CD4-positive, alpha-beta T cell (primary cell): Measurements from ENCODE around the gene PRSS12. TPM values are rescaled to one million over a fixed set of nuclear protein-coding genes. Genes with fewer than 3 reads are reported as not detected.

Experiments used
- ATAC-seq: fragments of 200-7000 bp; cut with Tn5 transposase; one replicate; pipeline ENCODE4 v1.10.0; 2022; ENCODE audit warnings: mild to moderate bottlenecking; ENCODE audit not compliant: poor library complexity
- CTCF ChIA-PET: fragments of 350-600 bp; sonication (Branson Sonifier 250); formaldehyde crosslinking; loops from one replicate; lab custom pipeline; 2021; ENCODE audit warnings: antibody characterized with exemption, inconsistent platforms; lab: Charles Lee
- POLR2A ChIA-PET: fragments of 350-600 bp; sonication (Branson Sonifier 250); formaldehyde crosslinking; loops from one replicate; lab custom pipeline; 2021; ENCODE audit warnings: antibody characterized with exemption, inconsistent platforms; lab: Charles Lee
- DNase-seq, 14 experiments: peaks; one replicate each; pipeline ENCODE4 v3.0.0-alpha.2; 2013 to 2020; ENCODE audit warnings: mixed read lengths in 2 of 14
- H3K27ac ChIP-seq, 2 donors: one replicate each; pipeline versions ENCODE4 v1.5.1 to v1.7.0; 2013; ENCODE audit warnings: low read length in 2 of 2, low read depth in 1 of 2, mild to moderate bottlenecking in 1 of 2
- H3K27me3 ChIP-seq, 2 experiments: 1 replicate in 1 of 2; 2 replicates in 1 of 2; pipeline versions ENCODE4 v1.6.1 to v1.7.0; 2013; ENCODE audit warnings: low read length in 2 of 2, control low read depth in 1 of 2, mild to moderate bottlenecking in 1 of 2, moderate library complexity in 1 of 2; ENCODE audit not compliant: insufficient read depth in 2 of 2, control insufficient read depth in 1 of 2
- H3K36me3 ChIP-seq: one replicate; pipeline ENCODE4 v1.6.1; 2013; ENCODE audit warnings: low read length, control low read depth; ENCODE audit not compliant: insufficient read depth
- H3K4me1 ChIP-seq: one replicate; pipeline ENCODE4 v1.6.1; 2013; ENCODE audit warnings: low read length, control low read depth; ENCODE audit not compliant: insufficient read depth
- H3K4me3 ChIP-seq: one replicate; pipeline ENCODE4 v1.5.1; 2013; ENCODE audit warnings: mild to moderate bottlenecking, low read length, moderate library complexity
- H3K9me3 ChIP-seq, 2 experiments: 1 replicate in 1 of 2; 2 replicates in 1 of 2; pipeline versions ENCODE4 v1.6.1 to v1.7.0; 2013; ENCODE audit warnings: low read length in 2 of 2, mild to moderate bottlenecking in 2 of 2, control low read depth in 1 of 2, moderate library complexity in 1 of 2; ENCODE audit not compliant: control insufficient read depth in 1 of 2, insufficient read depth in 1 of 2
- H3K27ac Mint-ChIP-seq: one replicate; pipeline ENCODE4 v1.8.0; 2020; ENCODE audit warnings: mixed read lengths
- H3K27me3 Mint-ChIP-seq: one replicate; pipeline ENCODE4 v1.8.0; 2021; ENCODE audit warnings: mixed read lengths
- H3K36me3 Mint-ChIP-seq: one replicate; pipeline ENCODE4 v1.8.0; 2021; ENCODE audit warnings: low read depth, mixed read lengths
- H3K4me1 Mint-ChIP-seq: one replicate; pipeline ENCODE4 v1.8.0; 2021; ENCODE audit warnings: low read depth, mixed read lengths
- H3K4me3 Mint-ChIP-seq: one replicate; pipeline ENCODE4 v1.8.0; 2020; ENCODE audit warnings: mild to moderate bottlenecking, mixed read lengths
- H3K9me3 Mint-ChIP-seq: one replicate; pipeline ENCODE4 v1.8.0; 2020; ENCODE audit warnings: mixed read lengths
- CTCF ChIP-seq: fragments of 200-600 bp; IDR thresholded peaks from one replicate; pipeline ENCODE4 v1.8.0; 2022; ENCODE audit warnings: antibody characterized with exemption, mild to moderate bottlenecking
- intact Hi-C, 2 experiments: fragments of 100-400 bp; cut with DNase I in 1 of 2; cut with micrococcal nuclease in 1 of 2; formaldehyde crosslinking; loops; one replicate each; pipeline versions ENCODE4 v1.15.1 to v1.9.0; 2023 to 2025; cut with DNase I, micrococcal nuclease
- total RNA-seq, 174 experiments: library from RNA in 2 of 174; stranded (reverse) in 2 of 174; gene quantifications; one replicate each; pipeline ENCODE4 v1.2.3 and lab custom pipeline; 2021 to 2026

PRSS12 gene
- total RNA-seq, 2 experiments from 2014 or later = not detected

GRCh38 chr4:118322831-118323502 lies 29.8 kb downstream of the PRSS12 start:
- no peaks in the 10 kb centered on the region for H3K4me1 Mint-ChIP-seq
- ChIA-PET POLR2A (interaction anchor here (0.5 kb wide), 1 partner anchor 42 kb away, joined by 3 read pairs; no protein-coding TSS in a partner anchor), CTCF (no interaction called here)
- peaks cover 26% of the 10 kb centered on the region for H3K27me3 Mint-ChIP-seq
- intact Hi-C loops = no loop called here
- H3K36me3 Mint-ChIP-seq = no peaks in the 10 kb centered on the region
- no peak for DNase-seq
- Histone ChIP-seq H3K9me3 (no peaks in the 10 kb centered on the region), H3K4me3 (no peak overlapping the region), H3K27ac (no peak overlapping the region), H3K27me3 (peaks cover 4 to 10% of the 10 kb centered on the region in 2 experiments), H3K4me1 (no peaks in the 10 kb centered on the region), H3K36me3 (no peaks in the 10 kb centered on the region)
- TF ChIP-seq CTCF = no peak
- no peak for ATAC-seq
- H3K27ac Mint-ChIP-seq = no peak overlapping the region
- no peaks in the 10 kb centered on the region for H3K9me3 Mint-ChIP-seq
- H3K4me3 Mint-ChIP-seq = no peak overlapping the region

GRCh38 chr4:118318931-118319330 lies 33.9 kb downstream of the PRSS12 start:
- Histone ChIP-seq H3K9me3 (no peaks in the 10 kb centered on the region), H3K27ac (no peak overlapping the region), H3K27me3 (peaks cover 4 to 10% of the 10 kb centered on the region in 2 experiments), H3K4me3 (no peak overlapping the region), H3K4me1 (no peaks in the 10 kb centered on the region), H3K36me3 (no peaks in the 10 kb centered on the region)
- peaks cover 30% of the 10 kb centered on the region for H3K27me3 Mint-ChIP-seq
- H3K4me1 Mint-ChIP-seq = no peaks in the 10 kb centered on the region
- no peak overlapping the region for H3K27ac Mint-ChIP-seq
- no peaks in the 10 kb centered on the region for H3K36me3 Mint-ChIP-seq
- DNase-seq (no peak), ATAC-seq (no peak)
- CTCF ChIA-PET = no interaction called here
- no peak overlapping the region for H3K4me3 Mint-ChIP-seq
- TF ChIP-seq CTCF = no peak
- H3K9me3 Mint-ChIP-seq = no peaks in the 10 kb centered on the region
- intact Hi-C loops = no loop called here
- POLR2A ChIA-PET = no interaction called here

- no peak for TF ChIP-seq CTCF
- ChIA-PET POLR2A (no interaction called here), CTCF (no interaction called here)
- H3K36me3 ChIP-seq = no peaks in the 10 kb centered on the region
- intact Hi-C loops = no loop called here
- H3K4me1 Mint-ChIP-seq = no peaks in the 10 kb centered on the region
- H3K27ac ChIP-seq = no peak overlapping the region
- no peaks in the 10 kb centered on the region for H3K4me1 ChIP-seq
- no peak for DNase-seq
- H3K27me3 ChIP-seq = peaks cover 4 to 7% of the 10 kb centered on the region in 2 experiments
- no peak overlapping the region for H3K27ac Mint-ChIP-seq
- H3K4me3 Mint-ChIP-seq = no peak overlapping the region
- no peaks in the 10 kb centered on the region for H3K9me3 ChIP-seq
- no peak for ATAC-seq
- H3K27me3 Mint-ChIP-seq = peaks cover 30% of the 10 kb centered on the region
- no peak overlapping the region for H3K4me3 ChIP-seq
- H3K9me3 Mint-ChIP-seq = no peaks in the 10 kb centered on the region
- no peaks in the 10 kb centered on the region for H3K36me3 Mint-ChIP-seq
These were observed 35.1 kb downstream of the PRSS12 start for GRCh38 chr4:118317691-118318090.
